IMR-90 (cell line): ENCODE results near the gene SEMA5A.

Experiments used
- BHLHE40 ChIP-seq: fragments of 150-350 bp; IDR thresholded peaks from 2 replicates; pipeline ENCODE4 v1.6.1; 2016; ENCODE audit warnings: mild to moderate bottlenecking, low read depth, low read length
- MAZ ChIP-seq: IDR thresholded peaks from 2 replicates; pipeline ENCODE4 v1.6.1; 2012; ENCODE audit warnings: low read depth, mild to moderate bottlenecking, low read length, improper control_type of control experiment, moderate library complexity, borderline replicate concordance
- POLR2A ChIP-seq: IDR thresholded peaks from 2 replicates; pipeline ENCODE4 v1.6.1; 2012; ENCODE audit warnings: mild to moderate bottlenecking, low read depth, low read length
- RAD21 ChIP-seq: IDR thresholded peaks from 2 replicates; pipeline ENCODE4 v1.6.1; 2012; ENCODE audit warnings: low read length, improper control_type of control experiment
- TF ChIP-seq, protein P1 (sequence below): conservative IDR thresholded peaks from 2 replicates; pipeline ENCODE4 v1.5.1; 2012; ENCODE audit warnings: mild to moderate bottlenecking, low read depth, low read length, improper control_type of control experiment

DNA sequence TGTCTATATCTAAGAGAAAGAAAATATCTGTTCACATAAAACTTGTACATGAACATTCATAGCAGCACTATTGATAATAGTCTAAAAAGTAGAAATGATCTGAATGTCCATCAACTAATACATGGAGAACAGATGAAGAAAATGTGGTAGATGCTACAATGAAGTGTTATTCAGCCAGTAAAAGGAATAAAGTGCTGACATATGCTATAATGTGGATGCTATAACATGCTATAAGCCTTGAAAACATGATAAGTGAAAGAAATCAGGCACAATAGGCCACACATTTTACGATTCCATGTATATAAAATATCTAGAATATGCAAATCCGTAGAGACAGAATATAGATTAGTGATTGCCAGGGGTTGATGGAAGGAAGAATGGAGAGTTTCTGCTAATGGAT is 146.8 kb downstream of the SEMA5A start:
- TF ChIP-seq, protein P1, sequence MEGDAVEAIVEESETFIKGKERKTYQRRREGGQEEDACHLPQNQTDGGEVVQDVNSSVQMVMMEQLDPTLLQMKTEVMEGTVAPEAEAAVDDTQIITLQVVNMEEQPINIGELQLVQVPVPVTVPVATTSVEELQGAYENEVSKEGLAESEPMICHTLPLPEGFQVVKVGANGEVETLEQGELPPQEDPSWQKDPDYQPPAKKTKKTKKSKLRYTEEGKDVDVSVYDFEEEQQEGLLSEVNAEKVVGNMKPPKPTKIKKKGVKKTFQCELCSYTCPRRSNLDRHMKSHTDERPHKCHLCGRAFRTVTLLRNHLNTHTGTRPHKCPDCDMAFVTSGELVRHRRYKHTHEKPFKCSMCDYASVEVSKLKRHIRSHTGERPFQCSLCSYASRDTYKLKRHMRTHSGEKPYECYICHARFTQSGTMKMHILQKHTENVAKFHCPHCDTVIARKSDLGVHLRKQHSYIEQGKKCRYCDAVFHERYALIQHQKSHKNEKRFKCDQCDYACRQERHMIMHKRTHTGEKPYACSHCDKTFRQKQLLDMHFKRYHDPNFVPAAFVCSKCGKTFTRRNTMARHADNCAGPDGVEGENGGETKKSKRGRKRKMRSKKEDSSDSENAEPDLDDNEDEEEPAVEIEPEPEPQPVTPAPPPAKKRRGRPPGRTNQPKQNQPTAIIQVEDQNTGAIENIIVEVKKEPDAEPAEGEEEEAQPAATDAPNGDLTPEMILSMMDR: no peak
- TF ChIP-seq POLR2A: no peak
- no peak for TF ChIP-seq BHLHE40
- TF ChIP-seq MAZ: no peak
- TF ChIP-seq RAD21: no peak
